Measurements from ENCODE around the gene PFKFB4. TPM values are rescaled to one million over a fixed set of nuclear protein-coding genes. Genes with fewer than 3 reads are reported as not detected.

Gene PFKFB4
- total RNA-seq = 10 to 100 TPM; 33.7 to 38.4 TPM

DNA sequence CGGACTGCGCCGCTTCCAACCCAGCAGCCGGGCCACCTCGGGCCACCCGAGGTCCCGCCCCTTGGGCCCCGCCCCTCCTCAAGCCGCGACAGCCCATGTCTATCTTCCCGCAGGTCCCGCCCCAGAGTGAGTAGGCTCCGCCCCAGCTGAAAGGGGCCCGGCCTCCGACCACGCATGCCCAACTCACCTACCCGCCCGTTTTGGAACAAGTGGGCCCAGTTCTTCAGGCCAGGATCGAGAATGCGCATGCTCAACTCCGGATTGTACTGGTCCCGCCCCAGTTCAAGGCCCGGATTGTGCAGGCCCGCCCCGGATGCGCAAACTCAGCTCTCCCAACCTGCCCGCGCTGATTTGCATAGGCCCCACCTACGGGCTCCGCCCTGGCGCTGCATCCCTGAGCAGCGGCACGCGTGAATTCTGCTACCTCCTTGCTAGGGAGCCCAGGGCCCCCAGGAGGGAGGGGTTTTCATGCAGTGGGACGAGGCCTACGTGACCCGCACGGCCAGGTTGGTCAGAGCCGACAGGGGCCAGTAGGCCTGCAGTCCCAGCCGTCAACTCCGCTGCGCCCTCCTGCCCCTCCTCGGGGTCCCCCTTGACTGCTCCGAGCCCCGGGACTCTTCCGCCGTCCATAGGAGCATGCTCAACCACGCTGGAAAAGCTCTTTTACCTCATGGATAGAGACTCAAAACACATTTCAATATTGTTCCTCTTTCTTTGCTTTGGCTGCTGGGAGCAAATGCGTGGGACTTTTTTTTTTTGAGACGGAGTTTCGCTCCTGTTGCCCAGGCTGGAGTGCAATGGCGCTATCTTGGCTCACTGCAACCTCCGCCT lies at the start of gene PFKFB4:
TSS of gene PFKFB4 (minus strand) at position 8 of the 831 bp plus-strand sequence. CDS start 26 bp downstream, outside the sequence.

DNA sequence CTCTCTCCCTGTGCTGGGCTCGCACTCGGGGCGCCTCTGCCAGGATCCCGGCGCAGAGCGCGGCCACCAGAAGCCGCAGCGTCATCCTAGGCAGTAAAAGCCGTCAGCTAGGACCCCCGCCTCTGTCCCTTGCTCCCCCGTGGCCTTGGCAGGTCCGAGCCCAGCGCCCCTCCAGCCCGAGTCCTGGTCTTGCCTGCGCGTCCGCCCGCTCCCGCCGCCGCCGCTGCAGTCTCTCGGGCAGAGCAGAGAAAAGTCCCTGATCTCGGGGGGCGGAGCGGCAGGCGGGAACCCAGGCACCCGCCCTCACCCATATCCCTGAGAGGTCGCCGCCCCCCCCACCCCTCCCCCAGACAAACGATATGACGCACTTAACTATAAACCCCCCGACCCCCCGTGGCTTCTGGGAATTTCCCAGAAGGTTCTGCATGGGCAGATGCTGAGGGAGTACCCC lies 38.5 kb upstream of the PFKFB4 start, which contains the start of gene COL7A1:
TSS of gene COL7A1 (minus strand) at position 255 of the 451 bp plus-strand sequence. CDS start at position 85, 170 bp downstream.

DNA sequence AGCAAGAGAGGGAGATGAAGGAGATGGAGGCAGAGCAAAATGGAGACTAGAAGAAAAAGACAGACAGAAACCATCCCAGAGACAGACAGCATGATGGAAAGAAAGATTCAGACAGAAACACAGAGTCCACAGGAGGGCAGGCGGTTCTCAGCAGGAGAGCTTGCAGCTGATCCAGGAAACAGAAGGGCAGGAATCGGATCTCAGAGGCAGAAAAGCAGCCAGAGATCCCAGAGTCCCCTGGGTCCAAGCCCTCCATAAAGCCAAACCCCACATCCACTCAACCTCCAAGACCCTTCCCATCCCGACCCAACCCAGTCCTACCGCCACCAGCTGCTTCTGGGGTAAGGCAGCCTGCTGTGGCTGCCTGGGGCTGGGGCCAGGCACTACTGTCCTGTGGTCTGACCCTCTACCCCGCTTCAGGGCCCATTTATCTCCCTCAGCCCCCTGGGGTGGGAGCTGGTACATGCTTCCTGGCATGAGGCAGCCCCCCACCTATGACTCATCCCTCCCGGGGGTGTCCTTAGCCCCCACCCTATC lies 6.8 kb upstream of the PFKFB4 start, which contains the start of gene UCN2:
TSS of gene UCN2 (minus strand) at position 400 of the 537 bp plus-strand sequence. CDS start 657 bp downstream, outside the sequence.

DNA sequence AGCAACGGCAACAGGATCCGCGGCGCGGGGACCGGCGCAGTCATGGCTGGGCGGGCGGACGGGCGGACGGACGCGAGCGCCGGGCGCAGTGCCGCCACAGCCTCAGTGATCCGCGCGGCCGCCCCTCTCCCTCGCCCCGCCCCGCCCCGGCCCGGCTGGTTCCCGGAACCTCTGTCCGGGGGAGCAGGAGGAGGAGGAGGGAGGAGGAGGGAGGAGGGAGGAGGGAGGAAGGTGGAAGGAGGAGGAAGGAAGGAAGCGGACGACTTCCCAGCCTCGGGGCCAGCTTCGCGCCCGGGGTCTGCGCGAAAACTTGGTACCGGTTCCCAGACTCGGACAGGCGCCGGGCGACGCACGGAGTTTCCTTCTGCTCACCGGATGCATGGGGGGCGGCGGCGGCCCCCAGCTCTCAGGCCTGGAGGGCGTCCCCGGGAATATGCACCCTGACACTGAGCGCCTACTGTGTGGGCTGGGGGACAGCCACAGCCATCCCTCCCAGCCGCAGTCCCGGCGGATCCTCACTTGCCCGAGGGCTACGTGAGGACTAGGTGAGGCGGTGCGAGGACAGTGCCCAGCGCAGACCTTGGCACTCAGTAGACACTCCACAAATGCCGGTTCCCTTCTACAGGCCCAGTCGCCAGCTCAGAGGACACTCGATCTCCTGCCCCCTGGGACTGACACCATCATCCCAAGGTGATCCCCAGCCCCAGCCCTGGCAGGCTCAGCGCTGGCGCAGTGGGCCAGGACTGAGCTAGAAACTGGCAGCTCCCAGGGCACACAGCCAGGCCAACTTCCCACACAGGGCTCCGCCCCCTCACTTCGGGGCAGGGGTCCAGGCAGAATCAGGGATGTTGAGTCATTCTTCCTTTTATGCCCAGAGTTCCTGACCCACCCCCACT lies 52.3 kb downstream of the PFKFB4 start, which contains the start of gene SHISA5:
TSS of gene SHISA5 (minus strand) at position 124 of the 896 bp plus-strand sequence. CDS start at position 44, 80 bp downstream.

Small RNAs within 50 kb of the gene (microRNA-seq; reads per million reads assigned to microRNA genes)
- gene MIR6823 (ENCODE audit: borderline microRNAs expressed, borderline replicate concordance) (1.0 reads per million), gene MIR711 (ENCODE audit: borderline microRNAs expressed, borderline replicate concordance) (not detected)

Other genes with a start within 250 kb of the PFKFB4 start
- not detected for gene SPINK8, start 223.1 kb downstream of the PFKFB4 start, total RNA-seq
- not detected for gene FBXW12, start 184.6 kb downstream of the PFKFB4 start, total RNA-seq
- 1 to 10 TPM; 2.1 to 2.6 TPM for gene PLXNB1, start 126.7 kb downstream of the PFKFB4 start, total RNA-seq
- 10 to 100 TPM; 11.7 to 11.8 TPM for gene CCDC51, start 116.7 kb downstream of the PFKFB4 start, total RNA-seq
- gene TMA7, start 116.5 kb downstream of the PFKFB4 start, total RNA-seq = 100 to 1,000 TPM; 293 to 318 TPM
- 10 to 100 TPM; 13.5 to 14.9 TPM for gene ATRIP, start 110.1 kb downstream of the PFKFB4 start, total RNA-seq
- 100 to 1,000 TPM; 142 to 151 TPM for gene SHISA5, start 52.6 kb downstream of the PFKFB4 start, total RNA-seq
- gene UCN2, start 7.0 kb upstream of the PFKFB4 start, total RNA-seq = not detected
- gene COL7A1, start 38.5 kb upstream of the PFKFB4 start, total RNA-seq = under 1 TPM; 0.17 to 0.60 TPM
- gene UQCRC1, start 52.8 kb upstream of the PFKFB4 start, total RNA-seq = 100 to 1,000 TPM; 117 to 140 TPM
- gene TMEM89, start 65.0 kb upstream of the PFKFB4 start, total RNA-seq = under 1 TPM in 1 of 2 experiments, not detected in 1; 0.55 TPM
- gene SLC26A6, start 78.7 kb upstream of the PFKFB4 start, total RNA-seq = 10 to 100 TPM; 40.6 to 49.0 TPM
- gene CELSR3, start 106.1 kb upstream of the PFKFB4 start, total RNA-seq = 1 to 10 TPM; 7.3 to 8.1 TPM
- 10 to 100 TPM; 37.3 to 42.7 TPM for gene NCKIPSD, start 129.1 kb upstream of the PFKFB4 start, total RNA-seq
- 10 to 100 TPM; 53.2 to 53.8 TPM for gene IP6K2, start 160.4 kb upstream of the PFKFB4 start, total RNA-seq

Measured in activated naive CD4-positive, alpha-beta T cell treated with anti-CD3 and anti-CD28 coated beads, Interleukin-2, amount 10 ng/mL, durations not matched to agents 5 hours and 36 hours (primary cell).